ENCODE results near the gene PLAC8L1.
"Not testable (repeated sequence)": the region's sequence is repeated elsewhere in the genome, so short reads cannot be mapped to it uniquely, and the experiment has no call there.

PLAC8L1 gene, protein sequence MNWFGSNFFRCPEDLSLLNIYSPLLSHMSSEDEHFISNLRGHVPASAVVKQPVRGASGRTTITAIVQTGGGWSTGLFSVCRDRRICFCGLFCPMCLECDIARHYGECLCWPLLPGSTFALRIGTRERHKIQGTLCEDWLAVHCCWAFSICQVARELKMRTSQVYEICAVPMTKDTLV

DNA sequence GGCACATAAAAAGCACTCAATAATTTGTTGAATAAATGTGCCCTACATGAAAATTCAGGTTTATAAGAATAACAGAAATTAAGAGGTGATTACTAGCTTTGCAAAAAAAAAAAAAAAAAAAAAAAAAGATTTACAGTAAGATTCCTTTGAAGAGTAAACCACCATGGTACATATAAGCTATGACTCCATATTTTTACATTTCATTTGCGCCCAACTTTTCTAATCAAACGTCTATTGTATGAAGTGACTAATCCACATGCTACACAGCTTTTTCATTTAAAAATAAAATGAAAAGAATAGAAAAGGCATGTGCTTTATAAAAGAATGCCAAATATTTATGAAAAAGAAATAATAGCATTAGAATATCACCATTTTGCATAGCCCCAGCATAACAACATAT, at the start of gene PLAC8L1:
Gene PLAC8L1, minus strand, starts transcription at position 101 of the 400 bp plus-strand sequence. CDS start 1,266 bp downstream, outside the sequence.
- H3K4me3 Mint-ChIP-seq = no peak within 1 kb of the TSS
- no peaks in the 10 kb centered on the region for H3K27me3 Mint-ChIP-seq (ENCODE audit: low read depth, poor library complexity)
- peaks cover 23% of the 10 kb centered on the region for H3K36me3 Mint-ChIP-seq (ENCODE audit: low read depth)
- H3K4me1 Mint-ChIP-seq = no peaks in the 10 kb centered on the region
- TF ChIP-seq, protein P1, sequence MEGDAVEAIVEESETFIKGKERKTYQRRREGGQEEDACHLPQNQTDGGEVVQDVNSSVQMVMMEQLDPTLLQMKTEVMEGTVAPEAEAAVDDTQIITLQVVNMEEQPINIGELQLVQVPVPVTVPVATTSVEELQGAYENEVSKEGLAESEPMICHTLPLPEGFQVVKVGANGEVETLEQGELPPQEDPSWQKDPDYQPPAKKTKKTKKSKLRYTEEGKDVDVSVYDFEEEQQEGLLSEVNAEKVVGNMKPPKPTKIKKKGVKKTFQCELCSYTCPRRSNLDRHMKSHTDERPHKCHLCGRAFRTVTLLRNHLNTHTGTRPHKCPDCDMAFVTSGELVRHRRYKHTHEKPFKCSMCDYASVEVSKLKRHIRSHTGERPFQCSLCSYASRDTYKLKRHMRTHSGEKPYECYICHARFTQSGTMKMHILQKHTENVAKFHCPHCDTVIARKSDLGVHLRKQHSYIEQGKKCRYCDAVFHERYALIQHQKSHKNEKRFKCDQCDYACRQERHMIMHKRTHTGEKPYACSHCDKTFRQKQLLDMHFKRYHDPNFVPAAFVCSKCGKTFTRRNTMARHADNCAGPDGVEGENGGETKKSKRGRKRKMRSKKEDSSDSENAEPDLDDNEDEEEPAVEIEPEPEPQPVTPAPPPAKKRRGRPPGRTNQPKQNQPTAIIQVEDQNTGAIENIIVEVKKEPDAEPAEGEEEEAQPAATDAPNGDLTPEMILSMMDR (IDR thresholded peaks at IDR 0.05) = no peak
- H3K9me3 Mint-ChIP-seq = no peaks in the 10 kb centered on the region
- no peak for DNase-seq
- no peak within 1 kb of the TSS for H3K27ac Mint-ChIP-seq

DNA sequence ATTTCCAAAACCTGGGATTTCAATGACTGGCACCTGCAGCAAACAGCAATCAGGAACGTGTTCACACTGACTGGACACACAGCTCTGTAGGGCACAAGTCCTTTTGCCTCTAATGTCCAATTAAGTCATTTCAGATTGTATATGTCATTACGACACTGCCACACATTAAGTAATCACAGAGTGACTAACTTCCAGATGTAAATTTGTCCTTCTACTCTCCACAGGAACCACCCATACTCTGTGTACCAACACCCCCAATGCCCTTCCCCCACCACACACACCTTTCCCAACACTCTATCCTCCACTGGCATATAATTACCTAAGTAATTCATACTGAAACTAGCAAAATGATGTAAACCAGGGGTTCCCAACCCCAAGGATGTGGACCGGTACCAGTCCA, 46.6 kb upstream of the PLAC8L1 start:
- H3K27ac Mint-ChIP-seq = no peak overlapping the region
- H3K36me3 Mint-ChIP-seq (ENCODE audit: low read depth) = peaks cover 81% of the 10 kb centered on the region
- no peaks in the 10 kb centered on the region for H3K4me1 Mint-ChIP-seq
- H3K27me3 Mint-ChIP-seq (ENCODE audit: low read depth, poor library complexity) = no peaks in the 10 kb centered on the region
- no peak overlapping the region for H3K4me3 Mint-ChIP-seq
- DNase-seq = no peak
- TF ChIP-seq, protein P1 (IDR thresholded peaks at IDR 0.05) = no peak
- H3K9me3 Mint-ChIP-seq = no peaks in the 10 kb centered on the region

DNA sequence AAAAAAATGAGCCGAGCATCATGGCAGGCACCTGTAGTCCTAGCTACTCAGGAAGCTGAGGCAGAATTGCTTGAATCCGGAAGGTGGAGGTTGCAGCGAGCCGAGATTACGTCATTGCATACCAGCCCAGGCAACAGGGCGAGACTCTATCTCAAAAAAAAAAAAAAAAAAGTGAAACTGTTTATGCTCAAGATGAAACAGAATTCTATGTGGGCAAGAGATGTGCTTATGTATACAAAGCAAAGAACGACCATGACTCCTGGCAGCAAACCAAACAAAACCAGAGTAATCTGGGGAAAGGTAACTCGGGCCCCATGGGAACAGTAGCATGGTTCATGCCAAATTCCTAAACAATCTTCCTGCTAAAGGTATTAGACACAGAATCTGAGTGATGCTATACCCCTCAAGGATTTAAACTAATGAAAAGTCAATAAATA, 32.6 kb upstream of the PLAC8L1 start:
- DNase-seq = no peak
- Mint-ChIP-seq H3K9me3 (no peaks in the 10 kb centered on the region), H3K27ac (no peak overlapping the region), H3K4me1 (no peaks in the 10 kb centered on the region), H3K4me3 (no peak overlapping the region), H3K36me3 (ENCODE audit: low read depth) (peaks cover 85% of the 10 kb centered on the region), H3K27me3 (ENCODE audit: low read depth, poor library complexity) (no peaks in the 10 kb centered on the region)
- TF ChIP-seq, protein P1 (IDR thresholded peaks at IDR 0.05) = no peak

DNA sequence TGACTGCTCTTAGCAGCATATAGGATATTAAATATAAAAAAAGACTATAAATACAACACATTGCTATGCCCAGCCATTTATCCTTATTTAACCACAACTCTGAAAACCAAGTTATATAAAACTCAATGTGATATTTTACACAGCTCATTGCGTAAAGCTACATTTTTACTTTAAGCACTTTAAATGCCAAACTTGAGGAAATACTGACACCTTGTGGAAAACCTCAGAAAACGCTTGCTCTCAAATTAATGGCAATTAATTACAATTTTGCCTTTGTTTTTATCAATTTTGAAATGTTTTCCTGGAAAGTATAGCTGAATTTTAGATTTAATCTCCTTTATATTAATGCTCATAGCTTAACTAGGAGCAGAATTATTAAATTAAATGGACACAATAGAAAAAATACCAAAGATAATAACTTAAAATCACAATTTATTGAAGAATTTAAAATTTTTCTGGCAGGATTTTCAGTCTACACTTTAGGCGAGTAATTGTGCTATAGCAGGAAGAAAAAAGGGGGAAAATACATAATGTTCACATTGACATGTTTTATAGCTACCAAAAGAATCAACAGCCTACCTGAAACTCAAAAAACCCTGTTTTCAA, 25.2 kb upstream of the PLAC8L1 start:
- no peak for DNase-seq
- Mint-ChIP-seq H3K4me1 (no peaks in the 10 kb centered on the region), H3K27me3 (ENCODE audit: low read depth, poor library complexity) (no peaks in the 10 kb centered on the region), H3K27ac (no peak overlapping the region), H3K36me3 (ENCODE audit: low read depth) (peaks cover 65% of the 10 kb centered on the region), H3K4me3 (no peak overlapping the region), H3K9me3 (no peaks in the 10 kb centered on the region)
- TF ChIP-seq, protein P1 (IDR thresholded peaks at IDR 0.05) = peak; percentile 71

DNA sequence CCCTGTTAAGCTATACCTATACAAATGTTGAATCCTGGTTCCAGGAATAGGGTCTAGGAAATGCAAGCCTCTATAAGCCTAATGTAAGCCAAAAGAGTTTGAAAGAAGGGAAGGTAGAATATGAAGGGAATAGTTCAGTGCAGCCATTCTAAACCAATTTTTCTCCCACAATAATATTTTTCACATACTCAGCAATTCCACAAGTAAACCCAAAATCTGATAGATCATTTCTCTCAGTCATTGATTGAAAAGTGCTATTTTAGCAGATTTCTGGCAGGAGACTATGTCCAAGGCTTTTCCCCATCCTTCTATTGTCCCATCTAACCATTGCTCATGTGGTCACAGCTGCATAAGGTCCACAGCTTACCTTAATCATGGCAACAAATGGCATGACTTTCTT, 20.7 kb upstream of the PLAC8L1 start:
- Mint-ChIP-seq H3K4me3 (no peak overlapping the region), H3K27me3 (ENCODE audit: low read depth, poor library complexity) (no peaks in the 10 kb centered on the region), H3K36me3 (ENCODE audit: low read depth) (peaks cover 61% of the 10 kb centered on the region), H3K9me3 (no peaks in the 10 kb centered on the region), H3K4me1 (no peaks in the 10 kb centered on the region), H3K27ac (no peak overlapping the region)
- TF ChIP-seq, protein P1 (IDR thresholded peaks at IDR 0.05) = no peak
- DNase-seq = no peak

DNA sequence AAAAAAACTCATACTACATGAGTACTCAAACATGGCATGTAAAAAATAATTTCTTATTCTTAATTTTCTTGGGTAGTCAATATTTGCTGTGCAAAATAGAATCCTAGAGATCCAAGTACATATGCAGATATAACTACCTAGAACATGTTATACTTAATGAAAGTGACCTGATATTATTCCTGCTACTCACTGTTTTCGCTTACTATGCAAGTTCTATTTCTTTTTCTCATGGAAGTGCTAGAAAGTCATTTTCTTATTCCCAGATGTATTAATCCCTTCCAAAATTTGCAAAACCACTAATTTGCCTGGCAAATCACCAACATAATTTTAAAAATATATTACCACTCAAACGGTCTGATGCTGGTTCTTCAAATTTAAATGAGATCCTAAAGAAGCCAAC, 19.2 kb upstream of the PLAC8L1 start:
- Mint-ChIP-seq H3K27ac (no peak overlapping the region), H3K36me3 (ENCODE audit: low read depth) (peaks cover 61% of the 10 kb centered on the region), H3K27me3 (ENCODE audit: low read depth, poor library complexity) (no peaks in the 10 kb centered on the region), H3K4me3 (no peak overlapping the region), H3K9me3 (no peaks in the 10 kb centered on the region), H3K4me1 (no peaks in the 10 kb centered on the region)
- TF ChIP-seq, protein P1 (IDR thresholded peaks at IDR 0.05) = no peak
- no peak for DNase-seq

DNA sequence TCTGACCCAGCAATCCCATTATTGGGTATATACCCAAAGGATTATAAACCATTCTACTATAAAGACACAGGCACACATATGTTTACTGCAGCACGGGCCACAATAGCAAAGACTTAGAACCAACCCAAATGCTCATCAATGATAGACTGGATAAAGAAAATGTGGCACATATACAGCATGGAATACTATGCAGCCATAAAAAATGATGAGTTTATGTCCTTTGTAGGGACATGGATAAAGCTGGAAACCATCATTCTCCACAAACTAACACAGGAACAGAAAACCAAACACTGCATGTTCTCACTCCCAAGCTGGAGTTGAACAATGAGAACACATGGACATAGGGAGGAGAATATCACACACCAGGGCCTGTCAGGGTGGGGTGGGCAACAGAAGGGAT, 16.1 kb upstream of the PLAC8L1 start:
- DNase-seq; H3K4me1 Mint-ChIP-seq; H3K27ac Mint-ChIP-seq; H3K9me3 Mint-ChIP-seq; H3K4me3 Mint-ChIP-seq; H3K27me3 Mint-ChIP-seq (ENCODE audit: low read depth, poor library complexity): not testable (repeated sequence)
- peaks cover 74% of the 10 kb centered on the region for H3K36me3 Mint-ChIP-seq (ENCODE audit: low read depth)

All from nephron progenitor cell (in vitro differentiated cells).